Neural progenitor cell (in vitro differentiated cells): ENCODE data around the gene ANKRD12. TPM values are rescaled to one million over a fixed set of nuclear protein-coding genes. Genes with fewer than 3 reads are reported as not detected.

ENCODE experiments used
- DNase-seq: peaks from one replicate; pipeline ENCODE4 v3.0.0-alpha.2; 2016; ENCODE audit warnings: low spot score
- H2AFZ ChIP-seq: fragments of 200-600 bp; sonication (generic); replicated peaks from 2 replicates; pipeline ENCODE4 v1.6.1; 2016; ENCODE audit warnings: antibody characterized with exemption
- H3F3A ChIP-seq: fragments of 200-600 bp; sonication (generic); 2 replicates; pipeline ENCODE4 v1.6.1; 2016; ENCODE audit warnings: antibody characterized with exemption, low read depth
- H3K27ac ChIP-seq: fragments of 200-600 bp; sonication (generic); 2 replicates; pipeline ENCODE4 v1.5.1; 2016; ENCODE audit warnings: mild to moderate bottlenecking
- H3K27me3 ChIP-seq: fragments of 200-600 bp; sonication (generic); 2 replicates; pipeline ENCODE4 v1.6.1; 2016; ENCODE audit warnings: mild to moderate bottlenecking, moderate library complexity
- H3K36me3 ChIP-seq: fragments of 200-600 bp; sonication (generic); 2 replicates; pipeline ENCODE4 v1.5.1; 2016
- H3K4me1 ChIP-seq: fragments of 200-600 bp; sonication (generic); 2 replicates; pipeline ENCODE4 v1.6.1; 2016; ENCODE audit warnings: mixed run types
- H3K4me2 ChIP-seq: fragments of 200-600 bp; sonication (generic); 2 replicates; pipeline ENCODE4 v1.6.1; 2016
- H3K4me3 ChIP-seq: fragments of 200-600 bp; sonication (generic); 2 replicates; pipeline ENCODE4 v1.5.1; 2016
- H3K79me2 ChIP-seq: fragments of 200-600 bp; sonication (generic); 2 replicates; pipeline ENCODE4 v1.6.1; 2016; ENCODE audit warnings: low read depth
- H3K9ac ChIP-seq: fragments of 200-600 bp; sonication (generic); 2 replicates; pipeline ENCODE4 v1.6.1; 2016
- H3K9me3 ChIP-seq: fragments of 200-600 bp; sonication (generic); 2 replicates; pipeline ENCODE4 v1.5.1; 2016; ENCODE audit warnings: low read depth
- H4K20me1 ChIP-seq: fragments of 200-600 bp; sonication (generic); 2 replicates; pipeline ENCODE4 v1.6.1; 2016; ENCODE audit warnings: low read depth
- H3K27ac Mint-ChIP-seq: 3 replicates; pipeline ENCODE4 v1.8.0; 2021; ENCODE audit warnings: mixed read lengths
- H3K27me3 Mint-ChIP-seq: 2 replicates; pipeline ENCODE4 v1.8.0; 2022; ENCODE audit warnings: low read depth, mild to moderate bottlenecking, inconsistent platforms, moderate library complexity, mixed read lengths; ENCODE audit not compliant: insufficient read depth
- H3K36me3 Mint-ChIP-seq: 3 replicates; pipeline ENCODE4 v1.8.0; 2021; ENCODE audit warnings: mixed read lengths
- H3K4me1 Mint-ChIP-seq: 3 replicates; pipeline ENCODE4 v1.8.0; 2021; ENCODE audit warnings: mixed read lengths
- H3K4me3 Mint-ChIP-seq: 3 replicates; pipeline ENCODE4 v1.8.0; 2021; ENCODE audit warnings: mild to moderate bottlenecking, moderate library complexity, mixed read lengths
- H3K9me3 Mint-ChIP-seq: 3 replicates; pipeline ENCODE4 v1.8.0; 2020; ENCODE audit warnings: mixed read lengths
- CTCF ChIP-seq: fragments of 200-600 bp; sonication (generic); IDR thresholded peaks from 2 replicates; pipeline ENCODE4 v1.5.1; 2017; ENCODE audit warnings: antibody characterized with exemption, mild to moderate bottlenecking
- EZH2 ChIP-seq: fragments of 200-600 bp; sonication (generic); IDR thresholded peaks from 2 replicates; pipeline ENCODE4 v1.6.1; 2017; ENCODE audit warnings: antibody characterized with exemption, mild to moderate bottlenecking, moderate library complexity
- EZH2phosphoT487 ChIP-seq: fragments of 200-600 bp; sonication (generic); IDR thresholded peaks from 2 replicates; pipeline ENCODE4 v1.6.1; 2017; ENCODE audit warnings: antibody characterized with exemption
- total RNA-seq: library from RNA; depleted of rRNA; stranded (reverse); fragments of >200 nt; gene quantifications from 2 replicates; pipeline ENCODE4 v1.2.3, GENCODE V29; 2015; ENCODE audit warnings: low replicate concordance

ANKRD12 gene
- total RNA-seq, 1 donor from 2014 or later = 38.2 TPM

DNA sequence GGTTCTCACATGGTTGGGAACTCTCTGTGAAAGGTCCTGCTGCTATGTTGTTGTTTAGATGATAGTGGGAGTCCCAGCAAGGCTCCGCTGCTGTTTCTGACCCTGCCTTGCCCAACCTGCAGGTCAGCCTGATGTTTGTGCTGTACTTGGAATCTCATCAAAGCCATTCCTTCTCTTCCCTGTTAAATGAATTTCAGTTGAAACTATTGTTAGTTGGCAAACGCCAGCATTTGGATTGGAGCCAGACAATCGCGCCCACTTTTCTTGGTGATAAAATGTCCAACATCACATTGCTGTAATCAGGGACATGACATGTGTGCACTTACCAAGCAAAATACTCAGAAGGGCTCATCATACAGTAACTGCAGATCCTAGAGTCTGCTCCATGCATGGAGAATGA is 185.2 kb downstream of the ANKRD12 start:
- Mint-ChIP-seq H3K27ac (no peak overlapping the region), H3K36me3 (peaks cover 5% of the 10 kb centered on the region), H3K4me1 (no peaks in the 10 kb centered on the region), H3K4me3 (no peak overlapping the region), H3K9me3 (no peaks in the 10 kb centered on the region), H3K27me3 (peaks cover 8% of the 10 kb centered on the region)
- H3K9me3 ChIP-seq = no peaks in the 10 kb centered on the region
- H3K4me3 ChIP-seq = no peak overlapping the region
- H3K79me2 ChIP-seq = no peaks in the 10 kb centered on the region
- H3K27ac ChIP-seq = no peak overlapping the region
- no peaks in the 10 kb centered on the region for H3K27me3 ChIP-seq
- H3K36me3 ChIP-seq = no peaks in the 10 kb centered on the region
- TF ChIP-seq EZH2phosphoT487 = no peak
- TF ChIP-seq EZH2 = no peak
- no peak overlapping the region for H3K4me2 ChIP-seq
- no peak for DNase-seq
- no peak overlapping the region for H3K9ac ChIP-seq
- H4K20me1 ChIP-seq = no peaks in the 10 kb centered on the region
- no peaks in the 10 kb centered on the region for H3K4me1 ChIP-seq
- H3F3A ChIP-seq = no peaks in the 10 kb centered on the region
- H2AFZ ChIP-seq = no peak overlapping the region

GRCh38 chr18:9322744-9323143 is 186.2 kb downstream of the ANKRD12 start:
- peaks cover 5% of the 10 kb centered on the region for H3K36me3 Mint-ChIP-seq
- no peak overlapping the region for H3K27ac ChIP-seq
- no peaks in the 10 kb centered on the region for H3K27me3 ChIP-seq
- no peak for DNase-seq
- TF ChIP-seq CTCF = no peak
- TF ChIP-seq EZH2phosphoT487 = no peak
- TF ChIP-seq EZH2 = no peak
- no peak overlapping the region for H3K4me3 Mint-ChIP-seq
- H3K4me1 Mint-ChIP-seq = no peaks in the 10 kb centered on the region
- no peak overlapping the region for H3K4me2 ChIP-seq
- H3K4me1 ChIP-seq = no peaks in the 10 kb centered on the region
- no peaks in the 10 kb centered on the region for H3K36me3 ChIP-seq
- no peaks in the 10 kb centered on the region for H3K79me2 ChIP-seq
- no peak overlapping the region for H3K9ac ChIP-seq
- H3F3A ChIP-seq = no peaks in the 10 kb centered on the region
- no peak overlapping the region for H3K4me3 ChIP-seq
- no peaks in the 10 kb centered on the region for H4K20me1 ChIP-seq
- H3K27me3 Mint-ChIP-seq = peaks cover 8% of the 10 kb centered on the region
- H3K9me3 Mint-ChIP-seq = no peaks in the 10 kb centered on the region
- H3K9me3 ChIP-seq = no peaks in the 10 kb centered on the region
- no peak overlapping the region for H3K27ac Mint-ChIP-seq
- no peak overlapping the region for H2AFZ ChIP-seq

- no peaks in the 10 kb centered on the region for H4K20me1 ChIP-seq
- peaks cover 5% of the 10 kb centered on the region for H3K9me3 Mint-ChIP-seq
- H3K79me2 ChIP-seq = no peaks in the 10 kb centered on the region
- H3K27ac Mint-ChIP-seq = no peak overlapping the region
- H3K36me3 Mint-ChIP-seq = peaks cover 8% of the 10 kb centered on the region
- H2AFZ ChIP-seq = no peak overlapping the region
- H3K27ac ChIP-seq = no peak overlapping the region
- H3K27me3 ChIP-seq = no peaks in the 10 kb centered on the region
- no peak overlapping the region for H3K4me3 Mint-ChIP-seq
- H3K4me1 ChIP-seq = no peaks in the 10 kb centered on the region
- TF ChIP-seq EZH2 (no peak), EZH2phosphoT487 (no peak), CTCF (no peak)
- no peak overlapping the region for H3K9ac ChIP-seq
- H3K36me3 ChIP-seq = no peaks in the 10 kb centered on the region
- H3K4me2 ChIP-seq = no peak overlapping the region
- no peak for DNase-seq
- H3K4me1 Mint-ChIP-seq = no peaks in the 10 kb centered on the region
- no peaks in the 10 kb centered on the region for H3K9me3 ChIP-seq
- H3F3A ChIP-seq = no peaks in the 10 kb centered on the region
- peaks cover 6% of the 10 kb centered on the region for H3K27me3 Mint-ChIP-seq
- H3K4me3 ChIP-seq = no peak overlapping the region
Measured at GRCh38 chr18:9323750-9324445, 187.3 kb downstream of the ANKRD12 start.

DNA sequence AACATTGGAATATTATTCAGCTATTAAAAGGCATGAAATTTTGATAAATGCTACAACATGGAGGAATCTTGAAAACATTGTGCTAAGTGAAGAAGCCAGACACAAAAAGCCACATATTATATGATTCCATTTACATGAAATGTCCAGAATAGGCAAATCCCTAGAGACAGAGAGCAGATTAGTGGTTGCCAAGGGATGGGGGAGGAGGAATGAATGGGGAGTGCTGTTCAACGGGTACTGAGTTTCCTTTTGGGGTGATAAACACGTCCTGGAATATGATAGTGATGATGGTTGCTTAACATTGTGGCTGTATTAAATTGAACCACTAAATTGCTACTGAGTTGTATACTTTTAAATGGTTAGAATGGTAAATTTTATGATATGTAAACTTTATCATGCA is 189.1 kb downstream of the ANKRD12 start:
- H3F3A ChIP-seq = peaks cover 1% of the 10 kb centered on the region

More for the DNA sequence above, 189.1 kb downstream of the ANKRD12 start:
- Histone ChIP-seq H3K79me2 (no peaks in the 10 kb centered on the region), H3K9me3 (no peaks in the 10 kb centered on the region), H2AFZ (no peak overlapping the region), H4K20me1 (no peaks in the 10 kb centered on the region), H3K4me1 (no peaks in the 10 kb centered on the region), H3K36me3 (no peaks in the 10 kb centered on the region), H3K9ac (no peak overlapping the region), H3K27me3 (no peaks in the 10 kb centered on the region), H3K27ac (no peak overlapping the region), H3K4me3 (no peak overlapping the region), H3K4me2 (no peak overlapping the region)
- no peak for DNase-seq
- H3K4me3 Mint-ChIP-seq = no peak overlapping the region
- no peak for TF ChIP-seq CTCF
- no peak for TF ChIP-seq EZH2phosphoT487
- no peak for TF ChIP-seq EZH2
- peaks cover 2% of the 10 kb centered on the region for H3K27me3 Mint-ChIP-seq
- H3K27ac Mint-ChIP-seq = no peak overlapping the region
- H3K9me3 Mint-ChIP-seq = peaks cover 12% of the 10 kb centered on the region
- peaks cover 3% of the 10 kb centered on the region for H3K36me3 Mint-ChIP-seq
- H3K4me1 Mint-ChIP-seq = peaks cover 3% of the 10 kb centered on the region
